Measurements from ENCODE around the gene YPEL1. TPM values are rescaled to one million over a fixed set of nuclear protein-coding genes. Genes with fewer than 3 reads are reported as not detected.

The YPEL1 gene
- total and polyA plus RNA-seq, 2 of the 8 experiments (the other 6 are each of a cell fraction or from before 2014, with no cell fraction given): 6.0 to 6.7 TPM

- Histone ChIP-seq H3K4ac (replicated peaks; ENCODE audit: insufficient read length, low read depth, low read length) (no peak overlapping the region), H4K5ac (ENCODE audit: insufficient read length, low read depth, low read length) (no peak overlapping the region), H4K20me1 (replicated peaks in 1 of 2; ENCODE audit: control insufficient read depth in 1 of 2, insufficient read depth in 2 of 2, low read length in 2 of 2) (peaks cover 3 to 4% of the 10 kb centered on the region in 2 experiments), H2BK5ac (ENCODE audit: low read depth, low read length) (no peak overlapping the region), H2BK20ac (ENCODE audit: low read length) (no peak overlapping the region), H3K9ac (replicated peaks in 1 of 4; ENCODE audit: extremely low read depth in 1 of 4, low read depth in 3 of 4, low read length in 3 of 4) (no peak overlapping the region), H2AFZ (ENCODE audit: low read length) (no peak overlapping the region), H3K4me1 (replicated peaks in 1 of 4; ENCODE audit: control insufficient read depth in 3 of 4, insufficient read depth in 4 of 4, low read length in 3 of 4) (no peaks in the 10 kb centered on the region), H2BK15ac (ENCODE audit: low read length) (no peak overlapping the region), H3K9me3 (ENCODE audit: insufficient read depth in 2 of 2, low read depth in 1 of 2, low read length in 1 of 2) (no peaks in the 10 kb centered on the region), H3K14ac (ENCODE audit: insufficient read length) (no peak overlapping the region), H3K4me3 (ENCODE audit: extremely low read depth in 1 of 4, insufficient read depth in 2 of 4, low read depth in 3 of 4, low read length in 4 of 4) (no peak overlapping the region), H2BK12ac (ENCODE audit: low read depth, low read length) (no peak overlapping the region), H3K18ac (ENCODE audit: extremely low read depth, low read length) (no peak overlapping the region), H2BK120ac (replicated peaks; ENCODE audit: low read depth, low read length) (no peak overlapping the region), H3K4me2 (ENCODE audit: insufficient read depth in 1 of 2, low read depth in 2 of 2, low read length in 2 of 2) (no peak overlapping the region), H3K23me2 (ENCODE audit: low read depth, low read length) (peaks cover 2% of the 10 kb centered on the region; the same call in 1 of the 2 replicates), H4K8ac (ENCODE audit: extremely low read depth, insufficient read depth, low read length) (no peak overlapping the region), H2AK5ac (ENCODE audit: low read depth, low read length) (no peak overlapping the region), H3K36me3 (ENCODE audit: control insufficient read depth in 2 of 4, insufficient read depth in 4 of 4, low read length in 3 of 4) (peaks cover 4 to 21% (median 7%) of the 10 kb centered on the region in 4 experiments; a peak in 6 of 8 replicates), H3K27ac (ENCODE audit: low read depth, low read length) (no peak overlapping the region), H3K79me2 (ENCODE audit: control insufficient read depth in 1 of 2, insufficient read depth in 2 of 2, low read length in 2 of 2) (no peaks in the 10 kb centered on the region), H3K56ac (replicated peaks; ENCODE audit: insufficient read length, low read depth, low read length) (no peak overlapping the region), H3K27me3 (replicated peaks in 1 of 4; ENCODE audit: control insufficient read depth in 3 of 4, extremely low read depth in 1 of 4, insufficient read depth in 3 of 4, low read length in 3 of 4) (no peaks in the 10 kb centered on the region), H3K79me1 (ENCODE audit: low read depth, low read length) (no peaks in the 10 kb centered on the region), H3K23ac (ENCODE audit: insufficient read length) (no peak overlapping the region), H4K91ac (replicated peaks; ENCODE audit: insufficient read length, low read length) (no peak overlapping the region)
- no peak for TF ChIP-seq SUZ12 (IDR thresholded peaks at IDR 0.05; ENCODE audit: low read length)
- ChIA-PET POLR2A (ENCODE audit: partially characterized antibody) (interaction anchor here (0.6 to 1.8 kb wide), 5 partner anchors 9 to 40 kb away, joined by 3 to 6 read pairs (median 4); no protein-coding TSS in a partner anchor), CTCF (ENCODE audit: partially characterized antibody) (interaction anchor here (1.0 to 1.8 kb wide), 3 partner anchors 10 to 241 kb away, joined by 3 to 5 read pairs (median 4); no protein-coding TSS in a partner anchor)
- no peak for DNase-seq (ENCODE audit: low read depth in 1 of 2, low spot score in 2 of 2)
- FAIRE-seq: no peak
These were observed 37.7 kb downstream of the YPEL1 start for GRCh38 chr22:21697880-21698279.

Measured in H1 (cell line).